ENCODE data around the gene TMEM243.

The TMEM243 gene

DNA sequence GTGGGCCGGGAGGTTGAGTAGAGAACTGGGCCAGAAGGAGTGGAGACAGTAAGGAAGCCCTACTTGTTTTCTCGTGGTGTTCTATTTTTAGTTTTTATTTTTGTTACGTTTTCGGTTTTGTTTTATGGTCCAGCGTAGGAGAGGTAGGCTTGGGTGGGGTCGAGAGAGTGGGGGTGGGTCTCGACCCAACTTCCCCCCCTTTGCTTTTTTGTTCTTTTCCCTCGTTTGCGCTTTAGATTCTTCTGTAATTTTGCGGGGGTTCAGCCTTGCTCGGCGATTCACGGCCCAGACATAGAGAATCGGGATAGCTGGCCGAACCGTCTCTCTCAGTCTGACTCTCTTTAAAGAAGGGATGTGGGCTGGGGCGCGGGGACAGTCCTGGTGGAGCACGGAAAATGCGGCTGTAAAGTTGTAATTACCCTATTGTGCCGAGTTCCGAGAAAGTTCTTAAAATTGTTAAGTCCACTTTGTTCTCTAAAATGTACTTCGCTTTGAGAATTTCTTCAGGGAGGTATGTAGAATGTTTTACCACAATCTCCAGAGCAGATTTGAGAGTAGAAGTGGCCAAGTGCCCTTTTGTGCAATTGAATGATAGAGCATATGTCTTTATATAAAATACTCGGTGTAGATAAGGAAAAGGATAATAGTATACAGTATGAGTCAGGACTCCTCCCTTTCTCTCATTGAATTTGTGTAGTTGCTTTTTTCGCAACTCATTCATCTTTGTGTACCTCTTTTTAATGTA lies 66.5 kb downstream of the TMEM243 start:
- peaks cover 2% of the 10 kb centered on the region for H3K4me1 ChIP-seq (ENCODE audit: control insufficient read depth, insufficient read depth, low read length)
- peak overlapping the region; percentile 97 for H3K4me3 ChIP-seq (ENCODE audit: low read depth, low read length)
- no peaks in the 10 kb centered on the region for H3K36me3 ChIP-seq (ENCODE audit: control insufficient read depth, insufficient read depth, low read length)
- no peaks in the 10 kb centered on the region for H3K27me3 ChIP-seq (ENCODE audit: control insufficient read depth, insufficient read depth, low read length)
- H3K9ac ChIP-seq (ENCODE audit: low read depth, low read length): peak overlapping the region; percentile 82
- H3K9me3 ChIP-seq (ENCODE audit: control insufficient read depth, insufficient read depth, low read length): no peaks in the 10 kb centered on the region

DNA sequence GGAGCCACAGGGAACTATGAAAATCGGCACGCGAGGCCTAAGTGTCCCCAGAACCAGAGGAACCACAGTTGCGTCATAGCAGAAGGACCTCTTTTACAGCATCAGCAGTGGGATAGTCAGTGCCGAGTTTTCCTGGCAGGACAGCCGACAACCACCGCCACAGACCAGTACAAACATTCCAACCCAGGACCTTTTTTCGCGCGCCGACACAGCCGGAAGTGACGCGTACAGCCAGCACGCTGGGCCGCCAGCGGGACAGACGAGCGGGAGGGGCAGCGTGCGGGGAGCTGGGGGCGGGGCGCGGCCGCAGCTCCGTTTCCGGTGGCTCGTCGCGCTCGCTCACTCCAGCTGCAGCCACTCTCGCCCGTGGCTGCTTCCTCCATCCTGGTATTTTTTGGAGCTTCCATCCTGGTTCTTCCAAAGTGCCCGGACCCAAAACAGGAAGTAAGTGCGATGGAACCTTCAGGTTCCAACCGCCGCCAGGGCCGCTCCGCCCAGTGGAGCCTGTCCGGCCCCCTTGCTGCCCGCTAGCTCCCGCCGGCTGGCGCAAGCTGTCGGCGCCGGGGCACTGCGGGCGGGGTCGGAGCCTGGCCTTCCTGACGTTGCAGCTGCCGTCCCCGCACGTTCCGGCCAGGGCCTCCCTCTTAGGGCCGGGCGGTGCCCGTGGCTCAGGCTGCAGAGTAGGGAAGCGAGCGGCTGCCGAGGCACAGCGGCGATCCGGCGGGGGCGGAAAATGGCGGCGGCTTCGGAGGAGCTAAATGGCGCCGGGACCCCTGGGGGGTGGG lies 67.2 kb downstream of the TMEM243 start, which contains the start of gene DMTF1:
DMTF1 (plus strand) TSS at position 342 of the 785 bp plus-strand sequence. CDS start 12,489 bp downstream, outside the sequence.
- Histone ChIP-seq H3K4me3 (ENCODE audit: low read depth, low read length) (peak within 1 kb of the TSS; percentile 97), H3K36me3 (ENCODE audit: control insufficient read depth, insufficient read depth, low read length) (no peaks in the 10 kb centered on the region), H3K9me3 (ENCODE audit: control insufficient read depth, insufficient read depth, low read length) (no peaks in the 10 kb centered on the region), H3K9ac (ENCODE audit: low read depth, low read length) (peak within 1 kb of the TSS; percentile 95), H3K27me3 (ENCODE audit: control insufficient read depth, insufficient read depth, low read length) (no peaks in the 10 kb centered on the region), H3K4me1 (ENCODE audit: control insufficient read depth, insufficient read depth, low read length) (peaks cover 2% of the 10 kb centered on the region)

DNA sequence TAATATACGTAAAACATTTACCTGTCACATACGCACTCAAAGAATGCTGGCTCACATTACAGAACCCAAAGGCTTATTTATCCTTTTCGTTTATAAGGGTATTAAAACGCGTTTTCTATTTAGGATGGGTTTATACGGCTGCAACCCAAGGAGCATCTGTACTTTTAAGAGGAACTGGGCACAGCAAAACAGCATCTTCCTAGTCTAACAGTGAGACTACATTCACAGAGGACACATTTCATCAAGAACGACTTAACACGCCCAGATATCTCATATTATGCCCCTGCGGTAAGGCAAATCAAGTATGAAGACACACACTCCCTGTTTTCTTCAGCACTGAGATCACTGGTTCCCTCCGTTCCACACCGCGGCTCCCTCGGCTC lies 67.8 kb downstream of the TMEM243 start:
- Histone ChIP-seq H3K36me3 (ENCODE audit: control insufficient read depth, insufficient read depth, low read length) (no peaks in the 10 kb centered on the region), H3K27me3 (ENCODE audit: control insufficient read depth, insufficient read depth, low read length) (no peaks in the 10 kb centered on the region), H3K9ac (ENCODE audit: low read depth, low read length) (peak overlapping the region; percentile 95), H3K9me3 (ENCODE audit: control insufficient read depth, insufficient read depth, low read length) (no peaks in the 10 kb centered on the region), H3K4me1 (ENCODE audit: control insufficient read depth, insufficient read depth, low read length) (peaks cover 2% of the 10 kb centered on the region), H3K4me3 (ENCODE audit: low read depth, low read length) (peak overlapping the region; percentile 97)

DNA sequence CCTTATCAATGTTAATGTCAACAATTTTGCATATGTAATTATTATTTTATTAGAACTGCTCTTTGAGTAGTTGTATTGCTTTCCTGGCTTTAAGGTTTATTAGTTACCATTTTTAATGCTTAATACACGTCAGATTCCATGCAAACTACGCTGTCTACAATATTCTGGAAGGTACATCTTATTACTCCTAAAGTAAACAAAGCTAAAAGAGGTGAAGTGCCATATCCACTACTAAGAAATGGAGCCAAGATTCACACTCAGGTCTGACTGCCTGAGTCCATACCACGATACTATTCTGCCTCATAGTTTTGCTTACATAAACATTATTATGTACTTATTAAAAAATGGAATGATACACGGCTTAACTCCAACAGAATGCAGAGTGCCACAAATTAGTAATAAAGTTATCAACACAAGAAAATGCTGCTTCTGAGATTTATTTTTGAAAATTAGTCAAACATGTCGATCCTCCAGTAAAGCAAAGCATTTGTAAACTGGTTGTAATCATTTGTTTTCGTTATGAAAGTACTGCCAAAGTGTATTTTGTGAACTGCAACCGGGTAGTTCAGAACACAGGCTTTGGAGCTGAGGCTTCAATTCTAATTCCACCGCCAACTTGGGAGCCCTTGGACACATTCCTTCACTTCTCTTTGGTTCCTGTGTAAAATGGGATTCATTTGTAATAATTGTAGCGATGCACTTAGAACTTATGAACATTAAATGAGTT lies 68.4 kb downstream of the TMEM243 start:
- Histone ChIP-seq H3K27me3 (ENCODE audit: control insufficient read depth, insufficient read depth, low read length) (no peaks in the 10 kb centered on the region), H3K4me1 (ENCODE audit: control insufficient read depth, insufficient read depth, low read length) (peaks cover 1% of the 10 kb centered on the region), H3K36me3 (ENCODE audit: control insufficient read depth, insufficient read depth, low read length) (no peaks in the 10 kb centered on the region), H3K9ac (ENCODE audit: low read depth, low read length) (peak overlapping the region; percentile 95), H3K4me3 (ENCODE audit: low read depth, low read length) (peak overlapping the region; percentile 97), H3K9me3 (ENCODE audit: control insufficient read depth, insufficient read depth, low read length) (no peaks in the 10 kb centered on the region)

DNA sequence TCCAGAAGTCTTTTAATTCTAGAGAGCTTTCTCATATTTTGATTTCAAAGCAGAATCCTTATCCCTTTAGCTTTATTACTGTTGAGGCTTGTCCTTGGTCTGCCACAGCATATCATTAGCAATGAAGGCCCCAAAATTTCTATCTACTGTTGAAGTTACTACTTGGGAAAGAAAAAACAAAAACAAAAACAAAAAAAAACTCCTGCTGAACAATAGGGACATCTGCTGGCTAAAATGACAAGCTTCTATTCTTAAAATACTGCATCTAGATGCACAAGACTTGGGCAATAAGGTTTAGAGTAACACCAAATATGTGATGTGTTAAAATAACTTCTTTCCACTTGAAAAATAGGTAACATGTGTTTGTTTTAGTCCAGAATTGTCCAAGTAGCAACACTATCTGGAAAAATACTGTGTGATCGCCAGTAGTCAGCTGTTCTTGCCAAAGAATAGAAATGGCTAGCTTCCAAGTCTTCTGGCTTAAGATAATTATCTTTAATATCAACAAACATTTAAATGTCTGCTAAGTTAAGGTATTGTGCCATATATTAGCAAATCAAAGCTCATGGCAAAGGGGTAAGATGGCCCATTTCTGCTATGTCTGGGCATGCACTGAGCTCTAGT lies 71.1 kb downstream of the TMEM243 start:
- no peaks in the 10 kb centered on the region for H3K36me3 ChIP-seq (ENCODE audit: control insufficient read depth, insufficient read depth, low read length)

DNA sequence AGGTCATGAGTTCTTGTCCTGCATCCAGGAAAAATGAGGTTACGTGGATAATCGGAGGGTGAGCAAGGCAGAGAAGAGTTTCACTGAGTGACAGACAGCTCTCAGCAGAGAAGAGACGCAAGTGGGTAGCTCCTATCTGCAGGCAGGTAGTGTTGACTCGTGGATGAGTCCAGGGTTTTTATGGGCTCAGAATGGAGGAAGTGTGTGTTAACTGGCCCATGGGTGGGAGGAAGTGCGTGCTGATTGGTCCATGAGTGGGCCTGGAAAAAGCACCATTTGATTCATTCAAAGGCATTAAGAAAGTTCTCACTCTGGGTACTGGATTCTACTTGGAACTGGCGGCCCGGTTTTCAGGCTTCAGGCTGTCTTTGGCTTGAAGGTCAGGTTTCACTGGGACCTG lies 72.0 kb downstream of the TMEM243 start:
- H3K4me3 ChIP-seq (ENCODE audit: low read depth, low read length): no peak overlapping the region
- H3K9ac ChIP-seq (ENCODE audit: low read depth, low read length): no peak overlapping the region
- no peaks in the 10 kb centered on the region for H3K9me3 ChIP-seq (ENCODE audit: control insufficient read depth, insufficient read depth, low read length)
- H3K36me3 ChIP-seq (ENCODE audit: control insufficient read depth, insufficient read depth, low read length): no peaks in the 10 kb centered on the region
- no peaks in the 10 kb centered on the region for H3K4me1 ChIP-seq (ENCODE audit: control insufficient read depth, insufficient read depth, low read length)
- no peaks in the 10 kb centered on the region for H3K27me3 ChIP-seq (ENCODE audit: control insufficient read depth, insufficient read depth, low read length)

More for the DNA sequence above, 71.1 kb downstream of the TMEM243 start:
- H3K27me3 ChIP-seq (ENCODE audit: control insufficient read depth, insufficient read depth, low read length): no peaks in the 10 kb centered on the region
- H3K9me3 ChIP-seq (ENCODE audit: control insufficient read depth, insufficient read depth, low read length): no peaks in the 10 kb centered on the region
- H3K4me1 ChIP-seq (ENCODE audit: control insufficient read depth, insufficient read depth, low read length): no peaks in the 10 kb centered on the region
- no peak overlapping the region for H3K4me3 ChIP-seq (ENCODE audit: low read depth, low read length)
- no peak overlapping the region for H3K9ac ChIP-seq (ENCODE audit: low read depth, low read length)

DNA sequence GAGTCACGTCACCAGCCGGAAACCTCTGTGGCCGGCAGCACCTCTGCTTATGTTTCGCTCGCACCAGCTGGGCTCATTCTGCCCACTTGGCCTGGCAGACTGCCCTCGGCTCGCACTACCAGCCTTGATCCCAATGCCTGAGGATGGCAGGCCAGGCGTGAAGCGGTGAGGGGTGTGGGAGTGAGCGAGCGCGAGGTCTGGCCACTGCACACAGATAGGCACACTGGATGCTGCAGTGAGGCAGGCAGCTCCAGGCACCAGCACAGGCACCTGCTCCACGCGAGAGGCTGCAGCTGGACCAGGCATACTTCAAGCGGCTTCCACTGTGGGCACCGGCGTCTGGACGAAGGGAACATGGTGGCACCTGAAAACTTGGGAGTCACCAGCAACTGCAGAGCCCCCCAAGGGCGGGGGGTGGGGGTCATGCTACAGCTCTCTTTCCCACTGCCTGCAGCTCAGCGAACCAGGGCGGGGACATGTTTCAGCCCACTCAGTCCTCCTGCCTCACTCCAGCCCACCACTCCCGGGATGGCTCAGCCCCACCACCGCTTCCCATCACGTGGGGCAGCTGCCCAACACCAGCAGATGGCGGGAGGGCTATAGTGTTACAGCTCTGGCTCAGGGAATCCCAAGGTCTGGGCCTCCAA lies 72.7 kb downstream of the TMEM243 start:
- H3K27me3 ChIP-seq (ENCODE audit: control insufficient read depth, insufficient read depth, low read length): no peaks in the 10 kb centered on the region
- no peaks in the 10 kb centered on the region for H3K36me3 ChIP-seq (ENCODE audit: control insufficient read depth, insufficient read depth, low read length)
- H3K4me3 ChIP-seq (ENCODE audit: low read depth, low read length): no peak overlapping the region
- no peaks in the 10 kb centered on the region for H3K4me1 ChIP-seq (ENCODE audit: control insufficient read depth, insufficient read depth, low read length)
- no peak overlapping the region for H3K9ac ChIP-seq (ENCODE audit: low read depth, low read length)
- no peaks in the 10 kb centered on the region for H3K9me3 ChIP-seq (ENCODE audit: control insufficient read depth, insufficient read depth, low read length)

All from iPS-15b (cell line).